Forelimb muscle (tissue), 1 donor: ENCODE measurements around the gene ASAP3. TPM values are rescaled to one million over a fixed set of nuclear protein-coding genes. Genes with fewer than 3 reads are reported as not detected.

Source experiments
- DNase-seq: peaks from one replicate; pipeline ENCODE4 v3.0.0-alpha.2; 2013; ENCODE audit warnings: low read depth
- polyA plus RNA-seq: library from polyadenylated mRNA; unstranded; fragments of 120-200 nt; gene quantifications from one replicate; pipeline ENCODE4 v1.2.1, GENCODE V29; 2013; ENCODE audit not compliant: insufficient read length

The ASAP3 gene
- polyA plus RNA-seq, 1 donor = 49.8 TPM

GRCh38 chr1:23449306-23449705 lies 34.7 kb downstream of the ASAP3 start:
- DNase-seq = no peak

DNA sequence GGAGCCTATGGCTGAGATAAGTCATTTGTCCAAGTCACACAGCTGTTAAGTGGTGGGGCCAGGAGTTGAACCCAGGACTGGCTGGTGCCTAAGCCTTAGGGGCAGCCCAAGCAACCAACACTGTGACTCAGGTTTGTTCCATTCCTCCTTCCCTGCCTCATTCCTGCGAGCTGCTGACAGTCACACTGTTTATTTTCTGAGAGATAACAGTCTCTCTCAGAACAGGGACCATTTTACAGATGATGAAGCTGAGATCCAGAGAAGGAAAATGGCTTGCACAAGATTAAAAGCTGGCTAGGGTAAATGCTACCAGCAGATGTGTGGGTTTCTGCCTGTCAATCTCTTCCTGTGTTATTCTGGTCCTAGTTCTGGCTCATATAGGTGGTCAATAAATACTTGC lies 35.1 kb downstream of the ASAP3 start:
- no peak for DNase-seq

DNA sequence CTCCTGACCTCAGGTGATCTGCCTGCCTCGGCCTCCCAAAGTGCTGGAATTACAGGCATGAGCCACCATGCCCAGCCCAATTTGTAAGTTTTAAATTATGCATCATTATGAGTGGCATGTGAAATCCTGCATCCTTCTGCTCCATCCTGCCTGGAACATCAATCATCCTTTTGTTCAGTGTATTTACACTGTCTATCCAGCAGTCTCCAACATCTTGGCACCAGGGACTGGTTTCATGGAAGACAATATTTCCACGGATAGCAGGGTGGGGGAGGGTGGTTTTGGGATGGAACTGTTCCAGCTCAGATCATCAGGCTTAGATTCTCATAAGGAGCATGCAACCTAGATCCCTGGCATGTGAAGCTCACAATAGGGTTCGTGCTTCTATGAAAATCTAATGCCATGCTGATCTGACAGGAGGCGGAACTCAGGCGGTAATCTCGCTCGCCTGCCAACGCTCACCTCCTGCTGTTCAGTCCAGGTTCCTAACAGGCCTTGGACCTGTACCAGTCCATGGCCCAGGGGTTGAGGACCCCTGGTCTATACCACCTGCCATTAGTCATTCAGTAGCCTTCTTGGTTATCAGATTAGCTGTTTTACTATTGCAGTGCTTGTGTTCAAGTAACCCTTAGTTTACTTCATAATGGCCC lies 37.2 kb downstream of the ASAP3 start:
- DNase-seq = no peak

DNA sequence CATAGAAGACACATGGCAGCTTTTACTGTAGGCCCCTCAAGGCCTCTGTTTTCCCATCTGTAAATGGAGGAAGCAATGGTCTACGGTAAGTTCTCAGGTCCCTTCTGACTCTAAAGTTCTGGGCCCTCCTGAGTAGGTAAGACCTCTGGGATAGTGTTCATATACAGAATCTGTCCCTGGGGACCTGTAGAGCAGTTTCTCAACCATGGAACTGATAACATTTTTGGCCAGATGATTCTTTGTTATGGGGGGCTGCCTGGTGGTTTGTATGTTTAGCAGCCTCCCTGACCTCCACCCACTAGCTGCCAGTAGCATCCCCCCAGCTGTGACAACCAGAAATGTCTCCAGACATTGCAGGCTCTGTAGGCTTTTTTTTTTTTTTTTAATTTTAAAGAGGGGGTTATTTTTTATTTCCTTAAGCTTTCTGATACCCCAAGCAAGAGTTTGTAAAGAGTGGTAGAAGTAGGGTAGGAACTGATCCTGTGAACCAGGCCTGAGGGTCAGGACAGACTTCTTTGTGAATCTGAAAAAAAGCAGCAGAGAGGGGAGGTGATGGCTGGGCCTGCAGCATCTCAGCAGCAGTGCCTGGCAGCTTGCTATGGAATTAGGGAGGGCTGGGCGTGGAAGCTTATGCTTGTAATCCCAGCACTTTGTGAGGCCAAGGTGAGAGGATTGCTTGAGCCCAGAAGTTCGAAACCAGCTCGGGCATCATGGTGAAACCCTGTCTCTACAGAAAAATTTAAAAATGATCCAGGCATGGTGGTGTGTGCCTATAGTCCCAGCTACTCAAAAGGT lies 39.2 kb downstream of the ASAP3 start:
- DNase-seq = no peak

DNA sequence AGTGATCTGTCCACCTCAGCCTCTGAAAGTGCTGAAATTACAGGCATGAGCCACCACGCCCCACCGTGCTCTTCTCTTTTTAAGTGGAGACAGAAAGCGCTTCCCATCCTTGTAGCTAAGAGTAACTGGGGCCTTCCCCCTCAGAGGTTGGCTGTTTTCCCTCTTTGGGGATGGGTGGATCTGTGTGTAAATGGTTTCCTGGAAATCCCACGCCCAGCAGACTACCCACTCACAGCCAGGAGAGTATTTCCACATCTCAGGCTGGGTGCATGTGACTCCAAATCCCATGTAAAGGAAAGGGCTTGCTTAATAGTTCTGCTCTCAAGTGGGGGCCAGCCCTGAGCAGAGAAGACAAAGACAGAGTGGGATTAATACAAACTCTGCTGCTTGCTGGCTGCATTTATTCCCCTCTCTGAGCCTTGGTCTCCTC lies 39.9 kb downstream of the ASAP3 start:
- DNase-seq = peak; percentile 51

GRCh38 chr1:23442751-23443150 lies 41.2 kb downstream of the ASAP3 start:
- no peak for DNase-seq

DNA sequence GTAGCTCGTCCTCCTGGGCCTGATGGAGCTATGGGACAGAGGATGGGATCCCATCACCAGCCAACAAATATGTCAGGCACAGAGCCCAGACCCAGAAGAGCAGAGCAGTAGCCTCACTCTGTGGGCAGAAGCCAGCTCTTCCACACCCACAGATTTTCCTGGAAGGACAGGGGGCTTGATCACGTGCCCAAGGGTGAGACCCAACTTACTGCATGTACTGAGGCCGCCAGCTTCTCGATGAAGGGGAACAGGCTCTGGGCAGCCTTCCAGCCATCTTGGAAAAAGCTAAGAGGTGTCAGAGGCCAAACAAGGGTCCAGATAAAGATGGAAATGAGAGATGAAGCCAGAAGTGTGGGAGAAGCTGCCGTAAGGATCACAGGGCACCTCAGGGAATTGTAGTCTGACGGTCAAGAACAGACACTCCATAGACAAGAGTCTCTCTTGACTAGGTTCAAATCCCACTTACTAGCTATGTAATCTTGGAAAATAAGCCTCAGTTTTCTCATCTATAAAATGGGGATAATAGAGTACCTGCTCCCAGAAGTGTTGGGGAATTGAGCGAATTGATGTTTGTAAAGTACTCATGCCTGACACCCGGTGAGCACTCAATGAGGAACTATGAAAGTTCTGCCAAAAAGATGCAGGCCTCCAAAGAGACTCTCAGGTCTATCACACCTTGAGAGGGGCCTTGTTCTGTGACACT lies 42.4 kb downstream of the ASAP3 start:
- DNase-seq = no peak

DNA sequence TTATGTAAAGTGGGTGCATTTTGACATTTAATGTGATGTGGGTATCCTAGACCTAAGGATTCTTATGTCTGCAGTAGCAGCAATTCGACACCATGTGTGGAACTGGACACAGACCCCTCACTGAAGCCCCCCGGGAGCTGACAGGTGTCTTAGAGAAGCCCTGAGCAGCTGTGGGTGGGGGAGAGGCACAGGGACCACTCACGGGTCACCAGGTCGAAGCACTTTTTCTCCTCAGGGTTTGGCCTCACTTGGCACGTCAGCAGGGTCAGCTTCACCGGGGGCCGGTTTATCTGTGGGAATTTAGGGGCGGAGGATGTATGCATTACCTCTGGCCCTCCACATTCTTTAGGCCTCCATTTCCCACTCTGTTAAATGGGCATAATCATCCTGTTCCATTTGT lies 45.4 kb downstream of the ASAP3 start:
- no peak for DNase-seq

DNA sequence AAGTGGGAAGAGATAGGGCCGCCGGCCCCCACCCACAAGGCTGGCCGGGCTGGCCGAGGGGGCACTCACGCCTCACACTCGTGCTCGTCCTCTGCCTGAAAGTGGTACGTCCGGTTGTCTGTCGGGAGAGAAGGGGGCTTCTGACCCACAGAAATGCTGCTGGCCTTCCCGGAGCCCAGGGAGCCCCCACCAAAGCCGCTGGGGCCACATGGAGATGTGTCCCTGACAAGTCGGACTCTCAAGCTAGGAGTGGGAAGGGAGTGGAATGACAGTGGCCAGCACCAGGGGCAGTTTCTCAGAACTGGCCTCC lies 46.7 kb downstream of the ASAP3 start:
- DNase-seq = no peak

DNA sequence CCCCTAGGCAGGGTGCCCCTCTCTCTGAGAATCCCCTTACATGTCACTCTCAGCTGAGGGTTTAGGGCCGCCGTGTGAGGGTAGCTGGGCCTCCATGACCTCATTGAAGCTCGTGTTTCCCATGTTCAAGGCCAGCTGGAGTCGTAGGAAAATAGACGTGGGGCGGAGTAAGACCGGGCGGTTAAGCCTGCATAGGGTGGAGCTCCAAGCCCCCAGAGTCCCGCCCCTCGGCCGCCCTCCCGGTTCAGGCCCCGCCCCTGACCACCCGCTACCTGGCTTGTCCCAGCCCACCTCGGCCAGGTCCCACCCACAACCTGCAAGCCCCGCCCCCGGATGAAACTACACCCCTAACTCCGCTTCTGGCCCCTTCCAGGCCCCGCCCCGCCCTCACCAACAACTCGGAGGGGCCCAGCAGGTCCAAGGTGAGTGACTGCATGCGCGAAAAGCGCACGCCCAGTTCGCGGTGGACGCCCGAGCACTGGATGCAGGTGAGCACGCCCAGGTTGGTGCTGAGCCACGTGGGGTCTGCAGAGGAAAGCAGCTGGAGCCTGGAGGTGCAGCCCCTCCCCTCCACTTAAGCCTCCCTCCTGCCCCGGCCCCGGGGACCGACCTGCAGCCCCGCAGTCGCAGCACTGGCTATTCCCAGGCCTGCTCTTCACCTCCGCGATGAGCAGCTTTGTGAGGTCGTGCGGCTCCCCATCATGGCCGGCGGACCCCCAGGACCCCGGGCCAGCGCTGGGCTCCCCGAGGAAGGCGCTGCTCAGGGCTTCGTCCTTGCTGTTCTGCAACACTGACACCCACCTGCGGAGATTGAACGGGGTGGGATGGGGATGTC lies 47.2 kb downstream of the ASAP3 start:
- no peak for DNase-seq

GRCh38 chr1:23434260-23434775 lies 49.7 kb downstream of the ASAP3 start:
- no peak for DNase-seq

DNA sequence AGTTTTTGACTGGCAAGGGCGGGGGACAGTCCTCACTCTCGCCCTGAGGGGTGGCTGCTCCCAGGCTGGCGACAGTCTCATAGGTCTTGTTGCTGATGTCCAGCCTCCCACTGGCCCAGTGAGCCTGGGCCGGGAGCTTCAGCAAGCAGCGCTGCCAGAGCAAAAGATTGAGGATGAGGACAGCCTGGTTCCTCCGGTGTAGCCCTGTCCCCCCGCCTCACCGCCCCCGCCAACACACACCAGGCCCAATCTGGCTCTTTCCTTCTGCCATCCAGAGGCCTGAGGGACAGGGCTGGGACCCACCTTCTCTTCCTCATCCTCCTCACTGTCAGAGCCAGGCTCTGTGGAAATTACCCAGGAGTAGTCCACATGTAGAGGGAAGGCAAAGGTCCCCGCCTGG lies 50.9 kb downstream of the ASAP3 start:
- DNase-seq = no peak

DNA sequence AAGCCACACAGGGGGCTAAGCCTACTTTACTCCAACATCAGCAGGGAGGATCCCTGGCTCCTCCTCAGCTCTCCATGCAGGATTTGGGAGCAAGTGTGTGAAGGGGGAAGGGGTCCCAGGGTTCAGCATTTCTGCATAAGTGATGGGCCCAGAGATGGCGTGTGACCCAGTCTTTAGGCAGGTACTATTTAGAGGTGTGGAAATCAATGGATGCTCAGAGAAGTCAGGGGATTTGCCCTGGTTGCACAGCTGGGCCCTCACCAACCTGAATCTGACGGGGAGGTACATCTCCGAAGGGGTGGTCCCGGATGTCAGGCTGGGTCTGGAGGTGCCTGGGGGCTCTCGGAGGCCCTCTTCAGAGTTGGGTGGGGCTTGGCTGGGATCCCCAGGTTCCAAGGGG lies 52.5 kb downstream of the ASAP3 start:
- no peak for DNase-seq

GRCh38 chr1:23430803-23431202 lies 53.2 kb downstream of the ASAP3 start:
- DNase-seq = no peak

GRCh38 chr1:23428136-23428905 lies 55.7 kb downstream of the ASAP3 start:
- no peak for DNase-seq

- no peak for DNase-seq
These were observed 56.4 kb downstream of the ASAP3 start for GRCh38 chr1:23427550-23427949.

- no peak for DNase-seq
These were observed 57.2 kb downstream of the ASAP3 start for GRCh38 chr1:23426828-23427227.

DNA sequence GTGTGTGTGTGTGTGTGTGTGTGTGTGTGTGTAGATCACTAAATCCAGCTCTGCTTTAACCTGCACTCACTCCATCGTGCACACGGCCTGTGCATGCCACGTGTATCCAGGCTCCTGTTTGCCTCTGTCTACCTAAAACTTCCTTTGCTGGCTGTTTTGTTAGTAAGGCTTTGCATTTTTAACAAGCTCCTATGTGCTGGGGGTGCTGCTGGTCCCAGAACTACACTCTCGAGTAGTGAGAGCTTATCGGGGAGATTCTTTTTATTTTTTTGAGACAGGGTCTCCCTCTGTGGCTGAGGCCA lies 58.8 kb downstream of the ASAP3 start:
- no peak for DNase-seq

GRCh38 chr1:23424293-23425192 lies 59.4 kb downstream of the ASAP3 start, which contains the start of gene TCEA3:
TSS of gene TCEA3 (minus strand) at chr1:23424748. CDS start at chr1:23424633, 115 bp downstream.
- no peak for DNase-seq
